GM08714 (cell line): Measurements from ENCODE around the gene LDB2.

Source experiments
- H3K4me3 ChIP-seq: fragments of 200-500 bp; sonication (Bioruptor generic); 2 replicates; pipeline ENCODE4 v1.5.1; 2014; ENCODE audit warnings: mild to moderate bottlenecking, low read length, inconsistent platforms
- ZNF274 ChIP-seq: IDR thresholded peaks from 2 replicates; pipeline ENCODE4 v1.6.1; 2012; ENCODE audit warnings: mild to moderate bottlenecking, low read depth, low read length

LDB2 gene

DNA sequence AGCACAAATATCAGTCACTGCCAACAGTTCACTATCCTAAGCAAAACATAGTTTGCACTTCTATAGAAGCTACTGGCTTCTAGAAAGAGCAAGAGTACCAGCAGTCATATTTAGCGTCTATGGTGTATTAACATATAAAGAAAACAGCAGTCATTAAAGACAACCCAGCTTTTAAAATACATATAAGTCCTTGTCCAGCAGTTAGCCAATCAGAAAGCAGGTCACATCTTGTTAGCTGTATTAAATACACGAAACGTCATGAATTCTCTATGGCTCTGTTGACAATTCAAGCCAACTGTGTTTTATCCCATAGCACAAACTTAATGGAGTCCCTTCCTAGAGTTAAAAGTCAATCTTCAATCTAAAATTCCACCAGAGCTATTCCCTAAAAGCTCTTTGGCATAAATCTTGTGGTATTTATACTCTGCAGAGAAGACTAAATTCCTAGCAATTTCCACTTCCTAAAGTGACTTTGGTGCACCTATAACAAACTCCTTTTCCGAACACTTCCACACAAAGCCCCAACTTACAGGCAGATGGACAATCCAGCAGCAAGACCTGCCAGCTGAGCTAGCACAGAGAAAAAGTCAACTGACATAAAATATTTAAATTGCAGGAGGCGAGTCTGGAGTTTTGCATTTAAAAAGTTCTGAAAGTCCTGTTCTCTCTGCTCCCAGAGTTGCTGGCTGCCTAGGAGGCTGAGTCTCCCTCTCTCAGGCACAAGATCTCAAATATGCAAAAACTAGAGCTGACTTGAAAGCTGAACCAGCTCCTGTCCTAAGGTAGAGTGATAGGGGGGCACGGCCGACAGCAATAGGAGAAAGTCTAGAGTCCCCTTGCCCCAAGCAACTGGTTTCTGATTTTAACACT lies 1.3 kb downstream of the LDB2 start:
- no peak for TF ChIP-seq ZNF274
- peak overlapping the region; percentile 57; the same call in 1 of the 2 replicates for H3K4me3 ChIP-seq

DNA sequence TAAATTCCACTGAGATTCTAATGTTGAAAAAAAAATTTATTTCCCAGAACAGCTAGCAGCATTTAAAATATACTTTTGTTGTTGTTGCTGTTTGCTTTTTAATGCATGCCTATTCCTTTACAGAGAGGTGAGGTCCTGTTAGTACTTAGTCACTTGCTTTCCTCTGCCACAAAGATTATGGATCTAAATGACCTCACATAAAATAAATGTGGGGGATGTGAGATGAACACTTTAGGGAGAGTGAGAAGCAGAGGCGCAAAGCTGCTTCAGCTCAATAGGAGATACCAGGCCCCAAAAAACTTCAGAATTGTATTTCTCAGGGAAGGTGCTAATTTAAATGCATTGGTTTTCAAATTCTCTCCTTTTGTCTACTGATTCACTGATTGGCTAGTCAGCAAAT lies 4.0 kb downstream of the LDB2 start:
- H3K4me3 ChIP-seq, result no peak overlapping the region
- no peak for TF ChIP-seq ZNF274

DNA sequence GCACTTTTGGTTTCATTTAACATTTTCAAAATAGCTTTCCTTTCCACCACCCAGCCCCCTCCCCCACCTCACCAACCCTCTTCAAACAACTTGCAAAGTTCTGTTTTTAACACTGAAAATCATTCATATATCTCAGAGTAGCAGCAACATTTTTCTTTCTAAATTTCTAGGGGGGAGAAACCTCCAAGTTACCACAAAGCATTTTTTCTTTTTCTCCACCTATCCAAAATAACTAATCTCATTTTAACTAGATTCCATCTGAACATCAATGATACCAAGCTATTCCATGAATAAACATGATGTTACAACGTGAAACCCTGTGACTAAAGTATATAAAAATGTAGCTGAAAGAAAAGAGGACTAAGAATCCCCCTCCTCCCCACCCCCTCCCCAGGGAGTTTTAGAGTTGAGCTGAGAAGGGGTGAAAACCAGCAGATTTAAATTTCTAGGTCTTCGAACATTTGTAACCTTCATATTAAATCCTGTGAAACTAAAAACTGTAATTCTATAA lies 5.2 kb downstream of the LDB2 start:
- TF ChIP-seq ZNF274, result no peak
- H3K4me3 ChIP-seq, result no peak overlapping the region

DNA sequence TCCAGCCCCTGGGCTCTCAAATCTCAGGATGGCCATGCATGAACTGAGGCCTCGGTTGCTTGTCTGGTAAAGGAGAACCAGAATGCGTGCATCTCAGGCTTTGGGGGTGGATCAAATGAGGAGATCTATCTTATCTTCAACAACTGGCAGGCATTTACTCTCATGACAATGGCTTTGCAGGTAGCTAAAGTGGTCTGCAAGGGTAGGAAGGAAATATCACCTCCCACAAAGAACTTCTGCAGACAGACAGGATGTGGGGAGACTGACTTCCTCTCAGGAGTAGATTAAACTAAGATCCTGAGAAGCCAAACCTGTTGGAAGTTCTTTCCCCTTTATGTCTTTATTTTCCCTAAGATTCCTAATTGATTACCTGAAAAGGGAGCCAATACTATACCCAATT lies 7.8 kb downstream of the LDB2 start:
- TF ChIP-seq ZNF274, result no peak
- no peak overlapping the region for H3K4me3 ChIP-seq

DNA sequence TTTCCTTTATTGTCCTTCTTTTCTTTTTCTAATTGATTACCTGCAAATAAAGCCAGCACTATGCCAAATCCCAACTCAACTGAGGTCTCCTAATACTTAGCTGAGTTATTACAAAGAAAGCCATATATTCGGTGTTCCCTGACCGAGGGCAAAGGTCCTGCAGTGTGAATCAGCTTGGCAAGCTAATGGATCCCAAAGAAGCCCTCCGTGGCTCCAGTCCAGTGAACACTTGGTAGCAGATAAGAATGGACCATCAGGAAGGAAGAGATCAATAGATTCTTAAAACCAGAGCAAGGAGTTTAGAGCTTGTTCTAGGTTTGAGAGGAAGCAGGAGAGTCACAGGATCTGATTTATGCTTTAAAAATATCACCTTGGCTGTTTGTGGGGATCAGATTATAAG lies 8.5 kb downstream of the LDB2 start:
- no peak overlapping the region for H3K4me3 ChIP-seq
- no peak for TF ChIP-seq ZNF274

- no peak overlapping the region for H3K4me3 ChIP-seq
- no peak for TF ChIP-seq ZNF274
These were observed 10.6 kb downstream of the LDB2 start for GRCh38 chr4:16887887-16888286.

- TF ChIP-seq ZNF274, result no peak
- H3K4me3 ChIP-seq, result no peak overlapping the region
These were observed 13.6 kb downstream of the LDB2 start for GRCh38 chr4:16884673-16885460.

DNA sequence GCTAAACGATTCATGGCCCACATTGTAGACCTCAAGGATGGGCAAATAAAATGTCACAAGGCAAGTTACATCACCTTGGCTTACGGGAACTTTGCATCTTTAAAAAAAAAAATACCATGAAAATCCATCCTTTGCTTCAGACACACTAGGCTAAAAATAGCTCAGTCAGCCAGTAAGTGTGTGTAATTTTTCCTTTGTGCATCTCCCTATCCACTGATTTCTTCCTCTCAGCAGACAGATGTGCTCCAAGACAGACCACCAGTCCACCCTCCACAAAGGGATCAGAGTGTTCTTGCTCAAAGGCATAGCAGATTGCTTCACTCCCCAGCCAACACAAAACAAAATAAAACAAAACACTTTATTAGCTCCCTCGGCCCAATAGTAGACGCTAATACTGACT lies 14.6 kb downstream of the LDB2 start:
- H3K4me3 ChIP-seq, result no peak overlapping the region
- TF ChIP-seq ZNF274, result no peak

GRCh38 chr4:16881151-16881884 lies 17.1 kb downstream of the LDB2 start:
- no peak for TF ChIP-seq ZNF274
- no peak overlapping the region for H3K4me3 ChIP-seq

DNA sequence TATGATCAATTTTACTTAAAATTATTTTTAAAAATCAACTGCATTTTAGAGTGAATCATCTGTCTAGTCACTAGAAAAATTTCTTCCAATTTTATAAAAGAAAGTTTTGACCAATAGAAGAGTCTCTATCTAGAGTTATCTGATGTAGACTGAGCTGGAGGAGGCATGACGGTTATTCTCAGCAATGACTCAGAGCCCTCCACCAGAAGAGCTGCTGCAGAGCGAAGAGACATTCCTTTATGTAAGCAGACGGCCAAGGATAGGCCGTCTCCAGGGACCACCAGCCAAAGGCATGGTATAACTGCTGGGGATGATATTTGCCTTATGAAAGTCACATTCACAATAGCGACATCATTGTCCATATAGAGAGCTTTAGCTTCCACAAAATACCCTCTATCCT lies 23.0 kb downstream of the LDB2 start:
- H3K4me3 ChIP-seq, result no peak overlapping the region
- no peak for TF ChIP-seq ZNF274

GRCh38 chr4:16869594-16870245 lies 28.7 kb downstream of the LDB2 start:
- H3K4me3 ChIP-seq, result no peak overlapping the region
- no peak for TF ChIP-seq ZNF274

DNA sequence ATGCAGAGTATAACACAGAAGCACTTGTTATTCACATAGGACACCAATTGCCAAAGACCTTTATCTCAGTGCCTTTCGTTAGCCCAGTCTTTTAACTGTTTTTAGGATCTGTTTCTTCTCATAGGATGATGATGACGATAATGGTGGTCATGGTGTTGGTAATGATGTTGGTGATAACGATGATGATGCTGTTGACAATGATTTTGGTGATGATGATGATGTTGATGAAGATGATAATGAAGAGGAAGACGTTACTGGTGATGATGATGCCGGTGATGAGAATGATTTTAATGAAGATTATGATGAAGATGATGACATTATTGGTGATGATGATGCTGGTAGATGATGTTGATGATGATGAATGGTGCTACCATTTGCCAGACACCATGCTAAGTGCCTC lies 29.8 kb downstream of the LDB2 start:
- TF ChIP-seq ZNF274, result no peak
- no peak overlapping the region for H3K4me3 ChIP-seq

GRCh38 chr4:16867827-16868226 lies 30.6 kb downstream of the LDB2 start:
- TF ChIP-seq ZNF274, result no peak
- H3K4me3 ChIP-seq, result no peak overlapping the region

GRCh38 chr4:16866974-16867373 lies 31.5 kb downstream of the LDB2 start:
- no peak for TF ChIP-seq ZNF274
- H3K4me3 ChIP-seq, result no peak overlapping the region
